OCI-LY1 (cell line): ENCODE measurements around the gene CRISPLD2.

Source experiments
- EZH2 ChIP-seq: fragments of 200-600 bp; sonication (generic), shearing (Covaris generic); IDR thresholded peaks from 2 replicates; pipeline ENCODE4 v1.8.0; 2017; ENCODE audit warnings: borderline replicate concordance, mixed run types, mild to moderate bottlenecking, antibody characterized with exemption, low read length, moderate library complexity, mixed read lengths
- TF ChIP-seq, protein P1 (sequence below): fragments of 200-600 bp; sonication (generic), shearing (Covaris generic); IDR thresholded peaks from 2 replicates; pipeline ENCODE4 v1.5.1; 2017; ENCODE audit warnings: mild to moderate bottlenecking, antibody characterized with exemption, low read length, moderate library complexity, mixed read lengths

DNA sequence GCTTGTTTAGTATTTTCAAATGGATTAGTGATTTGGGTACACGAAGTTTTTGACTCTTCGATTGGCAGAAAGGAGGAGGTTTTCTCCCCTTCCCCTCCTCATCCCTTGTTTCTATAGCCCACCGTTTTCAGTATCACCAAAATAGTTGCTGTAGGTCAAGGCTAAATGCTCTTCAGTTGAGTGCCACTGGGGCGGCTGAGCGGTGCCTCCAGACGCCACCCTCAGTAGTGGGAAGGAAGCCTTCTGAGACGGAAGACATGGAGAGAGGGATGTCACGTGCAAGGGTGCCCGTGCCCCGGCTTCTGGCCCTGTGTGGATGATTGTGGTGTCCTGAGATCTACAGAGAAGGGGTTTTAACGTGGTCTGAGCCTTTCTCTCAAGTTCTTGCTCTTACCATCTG lies 39.7 kb upstream of the CRISPLD2 start:
- TF ChIP-seq, protein P1, sequence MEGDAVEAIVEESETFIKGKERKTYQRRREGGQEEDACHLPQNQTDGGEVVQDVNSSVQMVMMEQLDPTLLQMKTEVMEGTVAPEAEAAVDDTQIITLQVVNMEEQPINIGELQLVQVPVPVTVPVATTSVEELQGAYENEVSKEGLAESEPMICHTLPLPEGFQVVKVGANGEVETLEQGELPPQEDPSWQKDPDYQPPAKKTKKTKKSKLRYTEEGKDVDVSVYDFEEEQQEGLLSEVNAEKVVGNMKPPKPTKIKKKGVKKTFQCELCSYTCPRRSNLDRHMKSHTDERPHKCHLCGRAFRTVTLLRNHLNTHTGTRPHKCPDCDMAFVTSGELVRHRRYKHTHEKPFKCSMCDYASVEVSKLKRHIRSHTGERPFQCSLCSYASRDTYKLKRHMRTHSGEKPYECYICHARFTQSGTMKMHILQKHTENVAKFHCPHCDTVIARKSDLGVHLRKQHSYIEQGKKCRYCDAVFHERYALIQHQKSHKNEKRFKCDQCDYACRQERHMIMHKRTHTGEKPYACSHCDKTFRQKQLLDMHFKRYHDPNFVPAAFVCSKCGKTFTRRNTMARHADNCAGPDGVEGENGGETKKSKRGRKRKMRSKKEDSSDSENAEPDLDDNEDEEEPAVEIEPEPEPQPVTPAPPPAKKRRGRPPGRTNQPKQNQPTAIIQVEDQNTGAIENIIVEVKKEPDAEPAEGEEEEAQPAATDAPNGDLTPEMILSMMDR, result no peak
- no peak for TF ChIP-seq EZH2
